GM21723 (cell line): ENCODE data around the gene FOSB.

Experiments
- ATAC-seq: cut with Tn5 transposase; IDR thresholded peaks from one replicate; pipeline ENCODE4 v1.9.1; 2021; ENCODE audit warnings: mild to moderate bottlenecking, moderate library complexity; ENCODE audit not compliant: unreplicated experiment

The FOSB gene

DNA sequence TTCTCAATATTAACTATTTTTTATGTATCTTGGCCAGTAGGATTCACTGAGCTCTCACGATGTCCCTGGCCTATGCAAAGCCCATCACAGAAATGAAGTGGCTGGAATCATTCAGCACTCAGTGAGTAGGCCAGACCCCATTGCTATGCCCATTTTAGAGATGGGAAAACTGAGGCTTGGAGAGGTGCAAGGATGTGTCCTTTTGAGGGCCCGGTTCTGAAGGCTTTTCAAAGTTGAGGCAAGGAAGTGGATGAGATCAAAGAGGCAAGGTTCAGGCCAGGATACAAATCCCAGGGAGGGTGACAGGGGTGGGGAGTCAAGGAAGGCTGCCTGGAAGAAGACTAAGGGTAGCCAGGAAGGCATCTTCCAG is 25.4 kb upstream of the FOSB start:
- no peak for ATAC-seq

DNA sequence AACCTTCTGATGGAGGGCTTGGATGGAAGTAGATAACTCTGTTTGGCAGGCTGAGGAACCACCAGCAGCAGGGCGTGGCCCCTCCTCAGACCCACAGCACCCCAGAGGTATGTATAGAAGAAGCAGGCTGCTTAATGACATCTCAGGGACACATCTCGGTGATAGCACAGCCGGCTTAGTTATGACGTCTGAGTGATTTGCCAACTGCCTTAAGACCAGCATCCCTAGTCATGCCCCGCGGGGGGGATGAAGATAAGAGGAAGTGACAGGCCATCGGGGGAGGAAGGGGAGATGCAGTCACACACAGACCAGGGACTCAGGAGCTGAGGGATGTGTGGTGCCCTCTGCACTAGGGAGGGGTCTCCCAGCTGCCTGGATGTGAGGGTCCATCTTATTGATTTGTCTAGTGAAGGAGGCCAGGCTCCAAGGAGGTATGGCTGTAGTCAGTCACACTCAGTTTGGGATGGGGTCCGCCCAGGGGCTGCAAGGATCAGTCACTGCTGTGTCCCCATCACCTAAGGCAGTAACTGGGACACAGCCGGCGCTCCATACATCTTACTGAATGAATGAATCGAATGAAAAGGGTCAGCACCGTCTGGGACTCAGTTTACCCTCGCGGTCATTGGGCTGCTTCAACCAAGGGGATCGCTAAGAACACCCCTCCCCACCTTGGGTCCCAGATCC is 24.9 kb upstream of the FOSB start:
- no peak for ATAC-seq

DNA sequence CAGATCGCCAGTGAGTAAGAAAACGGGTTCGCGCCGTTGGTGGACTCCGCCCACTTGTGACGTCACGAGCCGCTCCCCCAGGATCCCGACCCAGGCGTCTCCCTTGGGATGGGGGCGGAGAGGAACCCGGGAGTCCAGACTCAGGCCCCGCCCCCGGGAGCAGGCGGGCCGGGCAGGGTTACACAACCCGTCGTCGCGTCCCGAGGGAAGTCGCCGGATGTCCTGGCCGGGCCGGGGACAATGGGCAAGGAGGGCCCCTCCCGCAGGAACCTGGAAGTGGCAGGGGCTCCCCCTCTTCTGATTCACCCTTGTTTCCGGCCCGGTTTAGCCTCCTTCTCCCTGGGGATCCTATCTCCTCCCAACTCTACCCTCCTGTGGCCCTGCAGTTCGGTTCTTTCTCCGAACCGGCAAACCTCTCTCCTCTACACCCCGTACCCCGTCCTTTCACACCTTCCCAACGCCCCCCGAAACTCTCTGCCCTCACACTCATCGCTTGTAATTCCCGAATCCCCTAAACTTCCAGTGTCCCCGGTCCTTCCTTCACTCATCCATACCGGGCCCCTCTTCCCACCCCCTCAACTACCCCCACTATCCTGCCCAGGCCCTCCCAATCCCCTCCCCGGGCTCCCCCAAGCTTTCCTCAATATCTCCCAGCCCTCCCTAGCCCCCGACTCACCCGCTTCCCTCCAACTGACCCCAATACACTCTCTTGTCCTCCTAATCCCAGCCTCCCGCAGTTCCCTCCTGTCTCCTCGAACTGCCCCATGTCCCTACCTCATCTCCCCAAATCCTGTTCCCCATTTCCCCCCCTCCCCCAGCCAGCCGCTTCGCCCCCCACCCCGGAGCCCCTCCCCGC is 24.1 kb upstream of the FOSB start:
- ATAC-seq, result no peak

DNA sequence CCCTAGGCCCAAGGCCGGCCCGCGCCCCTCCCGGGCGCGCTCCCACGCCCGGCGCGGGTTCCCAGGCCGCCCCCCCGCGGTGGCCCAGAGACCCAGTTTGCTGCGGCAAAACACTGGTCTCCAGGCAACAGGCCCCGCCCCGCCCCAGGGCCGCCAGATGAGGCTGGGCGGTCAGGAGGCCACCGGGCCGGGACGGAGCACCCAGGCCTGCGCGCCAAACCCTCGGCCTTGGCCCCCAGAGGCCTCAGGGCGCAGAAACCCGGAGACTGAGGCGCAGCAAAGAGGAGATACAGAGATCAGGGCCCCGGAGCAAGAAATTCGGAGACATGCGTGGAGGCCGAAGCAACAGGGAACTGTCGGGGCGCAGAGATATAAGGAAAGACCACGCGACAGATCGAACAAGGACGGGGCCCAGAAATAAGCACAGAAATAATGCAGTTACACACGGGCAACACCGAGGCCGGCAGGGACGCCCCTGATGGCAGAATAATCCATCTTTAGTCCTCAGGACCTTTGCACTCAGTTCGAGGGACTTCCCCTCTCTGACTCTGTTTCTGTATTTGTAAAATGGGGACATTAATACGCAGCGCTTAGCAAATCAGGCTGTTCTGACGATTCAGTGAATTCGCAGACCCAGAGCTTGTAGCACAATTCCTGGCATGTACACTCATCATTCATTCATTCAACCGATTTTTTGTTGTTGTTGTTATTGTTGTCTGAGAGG is 23.3 kb upstream of the FOSB start:
- ATAC-seq, result no peak

DNA sequence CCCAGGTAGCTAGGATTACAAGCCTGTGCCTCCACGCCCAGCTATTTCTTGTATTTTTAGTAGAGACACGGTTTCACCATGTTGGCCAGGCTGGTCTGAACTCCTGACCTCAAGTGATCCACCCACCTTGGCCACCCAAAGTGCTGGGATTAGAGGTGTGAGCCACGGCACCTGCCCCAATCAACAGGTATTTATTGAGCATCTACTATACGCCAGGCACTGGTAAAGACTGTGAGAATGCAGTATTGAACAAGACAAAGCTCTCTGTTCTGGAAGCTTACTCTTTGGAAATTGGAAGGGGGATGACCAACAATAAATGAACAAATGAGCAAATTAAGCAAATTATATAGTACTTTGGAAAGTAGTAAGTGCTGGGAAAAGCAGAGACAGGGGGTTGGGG is 22.7 kb upstream of the FOSB start:
- no peak for ATAC-seq

DNA sequence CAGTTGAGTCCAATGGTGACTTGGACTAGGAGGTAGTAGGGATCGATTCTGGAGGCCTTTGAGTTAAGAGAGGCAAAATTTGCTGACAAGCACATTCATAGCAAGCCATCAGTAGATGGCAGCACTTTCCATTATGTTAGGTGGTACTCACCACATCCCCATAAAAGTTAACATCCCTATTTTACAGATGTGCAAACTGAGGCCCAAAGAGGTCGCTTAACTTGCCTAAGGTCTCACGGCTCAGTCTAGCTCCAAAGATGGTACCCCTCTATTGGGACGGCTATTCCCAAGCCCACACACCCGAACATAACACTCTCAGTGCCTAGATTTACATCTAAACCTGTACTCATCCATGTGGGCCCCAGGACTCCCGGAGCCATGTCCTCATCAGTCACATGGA is 21.5 kb upstream of the FOSB start:
- no peak for ATAC-seq

DNA sequence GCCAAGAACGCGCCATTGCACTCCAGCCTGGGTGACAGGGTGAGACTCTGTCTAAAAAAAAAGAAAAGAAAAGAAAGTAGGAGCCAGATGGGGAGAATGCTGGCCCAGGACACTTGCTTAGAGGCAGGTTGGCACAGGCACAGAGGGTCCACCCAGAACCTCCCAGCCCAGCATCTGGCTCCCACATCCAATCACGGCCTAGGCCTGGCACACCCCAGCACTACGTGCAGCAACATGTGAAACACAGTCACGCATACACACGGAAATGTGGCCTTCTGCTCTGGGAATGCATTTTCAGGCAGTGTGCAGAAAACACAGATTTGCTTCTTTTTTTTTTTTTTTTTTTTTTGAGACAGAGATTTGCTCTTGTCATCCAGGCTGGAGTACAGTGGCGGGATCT is 20.9 kb upstream of the FOSB start:
- ATAC-seq, result no peak

DNA sequence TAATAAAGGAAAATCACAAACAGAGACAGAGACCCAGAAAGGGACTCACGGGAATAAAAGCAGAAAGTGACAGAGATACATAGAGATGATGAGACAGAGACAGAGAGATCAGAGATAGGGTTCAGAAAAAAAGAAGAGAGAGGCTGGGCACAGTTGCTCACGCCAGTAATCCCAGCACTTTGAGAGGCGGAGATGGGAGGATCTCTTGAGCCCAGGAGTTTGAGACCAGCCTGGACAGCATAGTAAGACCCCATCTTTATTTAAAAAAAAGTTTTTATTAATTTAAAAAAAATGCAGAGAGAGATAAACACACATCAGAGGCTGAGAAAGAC is 19.4 kb upstream of the FOSB start:
- ATAC-seq, result no peak

DNA sequence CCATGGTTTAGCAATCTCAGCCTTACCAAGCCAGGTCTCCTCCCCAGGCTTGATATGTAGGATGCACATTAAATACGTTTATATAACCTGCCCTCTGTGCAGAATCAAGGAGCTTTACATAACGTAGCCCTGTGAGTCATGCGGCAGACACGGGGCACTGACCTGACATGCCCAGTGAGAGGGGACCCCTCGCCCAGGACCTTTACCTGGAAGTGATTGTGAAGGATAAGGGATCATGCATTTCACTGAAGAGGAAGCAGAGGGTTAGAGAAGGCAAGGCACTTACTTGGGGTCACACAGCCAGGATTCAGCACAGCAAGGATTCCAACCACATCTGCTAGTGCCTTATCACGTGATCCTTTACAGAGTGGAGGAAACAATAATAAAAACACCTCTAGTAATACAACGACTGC is 18.9 kb upstream of the FOSB start:
- ATAC-seq, result no peak

DNA sequence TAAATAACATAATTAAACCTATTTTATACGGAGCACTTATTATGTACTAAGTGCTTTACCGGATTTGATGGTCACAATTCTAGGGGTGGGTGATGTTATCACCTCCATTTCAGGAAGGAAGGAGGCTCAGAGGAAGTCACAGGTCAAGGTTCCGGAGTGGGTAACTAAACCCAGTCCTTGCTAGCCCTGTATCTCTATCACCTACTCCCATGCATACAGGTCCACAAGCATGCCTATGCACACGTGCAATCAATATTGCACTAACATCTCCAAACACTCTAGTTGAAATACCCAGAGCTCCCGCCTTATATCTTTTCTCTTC is 17.8 kb upstream of the FOSB start:
- ATAC-seq, result no peak

DNA sequence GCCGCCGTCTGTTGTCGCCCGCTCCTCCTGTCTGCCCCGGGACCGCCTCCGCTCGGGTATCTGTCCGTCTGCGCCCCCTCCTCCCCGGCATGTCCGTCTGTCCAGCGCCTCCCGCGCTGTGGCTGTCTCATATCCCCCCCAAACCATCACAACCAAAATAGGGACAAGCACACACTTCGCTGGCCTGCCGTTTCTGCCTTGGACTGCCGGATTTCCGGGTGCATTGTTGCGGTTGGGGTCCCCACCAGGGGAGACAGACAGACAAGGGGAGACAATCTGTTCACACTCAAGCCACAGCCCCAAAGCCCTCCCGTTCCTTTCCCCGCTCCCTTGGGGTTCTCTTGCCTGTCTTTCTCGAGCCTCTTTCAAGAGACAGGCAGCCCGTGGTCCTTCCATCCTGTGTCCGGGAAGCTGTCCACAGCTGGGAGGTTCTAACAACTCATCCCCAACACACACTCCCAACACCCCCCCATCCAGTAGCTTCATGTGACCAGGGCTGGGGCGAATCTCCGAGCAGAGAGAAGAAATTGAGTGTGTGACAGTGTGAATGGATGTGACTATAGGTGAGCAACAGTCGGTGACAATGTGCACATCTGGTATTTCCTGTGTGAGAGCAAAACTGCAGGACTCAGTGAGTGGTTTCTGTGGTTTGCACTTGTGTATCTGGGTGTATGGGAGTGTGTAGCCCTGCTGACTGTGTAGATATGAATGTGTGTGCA is 16.5 kb upstream of the FOSB start:
- ATAC-seq, result no peak

DNA sequence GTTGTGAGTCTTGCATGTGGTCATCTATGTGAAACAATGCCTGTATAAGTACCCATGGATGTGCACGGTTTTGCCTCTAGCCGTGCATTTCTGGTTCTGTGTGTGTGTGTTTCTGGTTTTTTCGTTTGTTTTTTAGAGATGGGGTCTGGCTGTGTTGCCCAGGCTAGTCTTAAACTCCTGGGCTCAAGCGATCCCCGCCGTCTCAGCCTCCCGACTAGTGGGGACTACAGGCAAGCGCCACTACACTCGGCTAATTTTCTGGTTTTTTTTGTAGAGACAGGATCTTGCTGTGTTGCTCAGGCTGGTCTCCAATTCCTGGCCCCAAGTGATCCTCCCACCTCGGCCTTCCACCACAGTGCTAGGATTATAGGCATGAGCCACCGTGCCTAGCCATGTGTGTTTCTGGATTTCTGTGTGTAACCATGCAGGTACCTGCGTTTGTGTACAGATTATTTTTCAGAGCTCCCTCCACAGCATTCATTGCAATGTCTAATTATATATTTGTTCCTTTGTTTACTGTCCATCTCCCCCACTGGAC is 15.9 kb upstream of the FOSB start:
- ATAC-seq, result no peak

DNA sequence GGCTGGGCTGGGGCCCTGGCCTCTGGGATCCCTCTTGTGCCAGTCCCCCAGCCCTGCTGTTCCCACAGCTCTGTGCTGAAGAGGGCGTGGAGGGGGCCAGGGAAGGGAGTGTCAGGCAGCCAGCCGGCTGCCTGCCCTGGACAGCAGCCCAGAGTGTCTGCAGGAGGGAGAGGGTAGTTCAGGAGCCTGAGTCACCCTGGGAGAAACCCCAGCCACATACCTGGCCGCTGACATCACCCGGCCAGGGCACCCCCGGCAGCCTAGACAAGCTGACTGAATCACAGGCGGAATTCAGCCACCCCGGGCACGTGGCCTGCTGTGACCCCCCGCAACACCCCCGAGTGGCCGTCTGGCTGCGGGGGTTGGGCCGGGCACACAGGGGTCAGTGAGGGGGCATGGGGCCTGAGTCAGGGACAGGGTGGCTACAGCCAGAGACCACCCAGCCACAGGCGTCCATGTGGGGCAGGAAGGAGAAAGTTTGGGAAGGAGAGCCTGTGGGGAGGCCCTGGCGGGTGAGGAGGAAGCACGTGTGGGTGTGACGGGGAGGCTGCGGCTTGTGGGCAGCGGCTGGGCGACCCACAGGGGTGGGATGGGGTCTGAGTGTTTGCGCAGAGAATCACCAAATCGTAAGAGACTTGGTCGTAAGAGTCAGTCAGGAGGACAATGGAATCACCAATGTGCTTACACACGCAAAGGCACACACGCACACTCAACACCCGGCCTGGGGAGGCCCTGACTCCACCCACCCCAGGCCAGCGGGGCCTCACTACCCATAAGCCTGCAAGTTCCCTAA is 11.9 kb upstream of the FOSB start:
- peak; percentile 40 for ATAC-seq

DNA sequence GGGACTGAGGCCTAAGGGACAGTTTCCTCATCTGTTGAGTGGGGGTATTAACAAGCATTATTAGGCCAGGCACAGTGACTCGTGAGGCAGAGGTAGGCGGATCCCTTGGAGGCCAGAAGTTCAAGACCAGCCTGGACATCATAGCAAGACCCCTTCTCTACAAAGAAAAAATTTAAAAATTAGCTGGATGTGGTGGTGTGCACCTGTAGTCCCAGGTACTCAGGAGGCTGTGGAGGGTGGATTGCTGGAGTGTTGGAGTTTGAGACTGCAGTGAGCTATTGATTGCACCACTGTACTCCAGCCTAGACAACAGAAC is 11.3 kb upstream of the FOSB start:
- ATAC-seq, result no peak

DNA sequence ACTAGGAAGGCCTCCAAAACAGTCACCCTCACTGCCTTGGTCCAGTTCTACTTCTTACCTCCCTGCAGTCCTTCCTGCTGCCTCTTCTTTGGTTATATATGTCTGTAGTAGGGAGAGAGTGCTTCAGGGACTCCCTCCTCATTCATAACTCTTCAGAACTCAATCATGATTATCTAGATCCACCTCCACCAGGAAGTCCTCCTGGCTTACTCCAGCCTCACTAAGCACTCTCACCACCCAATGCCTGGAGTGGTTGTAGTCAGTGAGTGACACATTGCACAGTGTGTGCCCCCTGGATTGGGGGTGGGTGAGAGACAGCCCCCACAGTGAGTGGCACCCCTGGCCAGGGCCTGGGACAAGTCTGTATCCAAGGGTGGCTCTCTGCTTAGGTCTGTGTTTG is 10.0 kb upstream of the FOSB start:
- ATAC-seq, result no peak

DNA sequence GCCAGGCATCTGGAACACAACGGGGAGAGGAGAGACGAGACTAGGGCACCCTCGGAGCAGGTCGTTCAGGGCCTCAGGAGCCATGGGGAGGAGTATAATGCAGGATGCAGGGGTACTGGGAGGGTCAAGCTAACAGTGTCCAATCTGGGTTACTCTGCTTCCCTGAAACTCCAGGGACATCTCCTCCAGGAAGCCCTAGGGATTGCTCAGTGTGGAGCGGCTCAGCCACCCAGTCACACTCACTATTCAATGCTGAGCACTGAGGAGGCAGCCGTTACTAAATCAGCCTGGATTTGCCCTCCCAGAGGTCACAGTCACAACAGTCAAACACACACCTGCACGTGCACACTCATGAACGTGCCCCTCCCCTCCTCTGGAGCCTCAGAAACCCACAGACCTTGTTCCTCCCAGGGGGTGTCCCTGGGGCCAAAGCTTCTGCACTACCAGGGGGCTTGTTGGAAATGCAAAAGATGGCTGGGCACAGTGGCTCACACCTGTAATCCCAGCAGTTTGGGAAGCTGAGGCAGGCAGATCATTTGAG is 6.9 kb upstream of the FOSB start:
- ATAC-seq, result no peak

DNA sequence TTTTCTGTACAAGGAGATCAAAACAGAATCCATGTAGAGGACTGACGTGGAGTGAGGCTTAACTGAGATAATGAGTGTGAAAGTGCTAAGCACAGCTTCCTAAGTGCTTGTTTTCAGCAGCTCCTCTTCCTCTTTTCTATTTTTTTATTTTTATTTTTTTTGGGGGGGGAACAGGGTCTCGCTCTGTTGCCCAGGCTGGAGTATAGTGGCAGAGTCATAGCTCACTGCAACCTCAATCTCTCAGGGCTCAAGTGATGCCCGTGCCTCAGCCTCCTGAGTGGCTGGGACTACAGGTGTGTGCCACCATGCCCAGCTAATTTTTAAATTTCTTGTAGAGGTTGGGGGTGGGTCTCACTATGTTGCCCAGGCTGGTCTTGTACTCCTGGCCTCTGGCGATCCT is 5.6 kb upstream of the FOSB start:
- no peak for ATAC-seq

DNA sequence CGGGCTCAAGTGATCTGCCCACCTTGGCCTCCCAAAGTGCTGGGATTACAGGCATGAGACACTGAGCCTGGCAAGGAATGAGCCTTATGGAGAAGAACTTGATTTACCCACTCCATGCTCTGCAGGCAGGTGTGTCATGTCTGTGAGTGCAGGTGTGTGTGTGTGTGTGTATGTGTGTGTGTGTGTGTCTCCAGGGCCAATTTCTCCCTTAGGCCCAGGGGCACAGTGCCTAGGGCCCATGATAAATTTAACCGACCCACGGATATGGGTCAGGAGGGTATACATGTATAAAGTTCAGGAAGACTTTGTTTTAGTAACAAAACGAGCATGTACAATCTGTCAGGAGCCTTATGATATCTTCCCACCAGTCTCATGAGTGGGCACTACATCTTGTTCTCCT is 4.6 kb upstream of the FOSB start:
- ATAC-seq, result no peak

DNA sequence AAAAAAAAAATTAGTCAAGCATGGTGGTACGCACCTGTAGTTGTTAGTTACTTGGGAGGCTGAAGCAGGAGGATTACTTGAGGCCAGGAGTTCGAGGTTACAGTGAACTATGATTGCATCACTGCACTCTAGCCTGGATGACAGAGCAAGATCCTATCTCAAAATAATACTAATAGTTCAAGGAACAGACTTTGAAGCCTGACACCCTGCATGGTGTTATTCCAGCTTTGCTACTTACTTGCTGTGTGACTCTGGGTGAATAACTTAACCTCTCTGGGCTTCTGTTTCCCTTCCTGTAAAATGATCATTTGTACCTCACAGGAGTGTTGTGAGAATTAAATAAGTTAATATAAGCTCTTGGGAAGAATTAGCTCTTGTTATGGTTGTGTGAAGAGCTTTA is 3.5 kb upstream of the FOSB start:
- no peak for ATAC-seq

DNA sequence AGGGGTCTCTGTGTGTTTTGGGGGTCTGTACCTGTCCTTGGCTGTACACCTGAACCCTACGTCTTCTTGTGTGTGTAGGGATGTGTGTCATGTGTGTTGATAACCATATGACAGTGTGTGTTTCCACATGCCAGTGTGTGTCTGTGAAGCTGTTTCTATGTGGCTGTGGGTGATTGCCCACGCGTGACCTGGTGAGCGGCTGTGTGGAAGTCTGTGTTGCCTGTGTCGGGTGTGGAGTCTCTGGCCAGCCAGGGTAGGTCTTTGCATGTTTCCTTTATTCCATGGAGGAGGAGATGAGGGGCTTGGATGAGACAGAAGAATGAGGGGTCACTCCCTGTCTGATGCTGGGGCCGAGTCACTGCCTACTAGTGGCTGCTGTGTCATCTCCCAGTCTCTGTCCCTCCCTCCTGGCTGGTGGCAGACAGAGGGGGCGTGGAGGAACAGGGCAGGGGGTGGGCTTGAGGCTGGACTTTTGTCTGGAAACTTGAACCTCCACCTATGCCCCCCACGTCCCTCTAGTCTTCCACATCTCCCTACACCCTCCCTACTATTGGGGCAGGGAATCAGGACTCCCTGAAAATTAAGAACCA is 2.8 kb upstream of the FOSB start:
- no peak for ATAC-seq
